ENCODE data around the gene STK26.
A peak's percentile ranks its signal among the peaks of the same experiment; 100 is the strongest.

STK26 gene

GRCh38 chrX:132118358-132118757 is 95.3 kb downstream of the STK26 start:
- Histone ChIP-seq H3K36me3 (ENCODE audit: insufficient read depth, low read length) (no peaks in the 10 kb centered on the region), H3K4me2 (ENCODE audit: low read depth, low read length, poor library complexity, severe bottlenecking) (no peak overlapping the region), H3K79me2 (ENCODE audit: insufficient read depth, low read length) (no peaks in the 10 kb centered on the region), H2AFZ (ENCODE audit: low read length) (0 out of 2 replicates have a peak overlapping the region, but pooled peaks have one; percentile 36), H3K27me3 (ENCODE audit: insufficient read depth, low read length, poor library complexity, severe bottlenecking) (no peaks in the 10 kb centered on the region), H3K4me3 (ENCODE audit: low read length, poor library complexity, severe bottlenecking) (no peak overlapping the region), H4K20me1 (ENCODE audit: insufficient read depth, low read length, poor library complexity, severe bottlenecking) (no peaks in the 10 kb centered on the region), H3F3A (ENCODE audit: low read depth) (no peaks in the 10 kb centered on the region), H3K4me1 (ENCODE audit: insufficient read depth, low read length, poor library complexity, severe bottlenecking) (no peaks in the 10 kb centered on the region), H3K9me2 (replicated peaks; ENCODE audit: low read depth, low read length) (no peaks in the 10 kb centered on the region), H3K9ac (ENCODE audit: low read depth, low read length, poor library complexity, severe bottlenecking) (no peak overlapping the region), H3K9me3 (ENCODE audit: insufficient read depth, low read depth, low read length) (no peaks in the 10 kb centered on the region)
- TF ChIP-seq EZH2phosphoT487 (IDR thresholded peaks at IDR 0.05; ENCODE audit: borderline replicate concordance) (no peak), CTCF (conservative IDR thresholded peaks at IDR 0.05; ENCODE audit: low read length) (no peak)

GRCh38 chrX:132119283-132119682 is 96.2 kb downstream of the STK26 start:
- Histone ChIP-seq H3K36me3 (ENCODE audit: insufficient read depth, low read length) (no peaks in the 10 kb centered on the region), H3K9me3 (ENCODE audit: insufficient read depth, low read depth, low read length) (no peaks in the 10 kb centered on the region), H3K4me2 (ENCODE audit: low read depth, low read length, poor library complexity, severe bottlenecking) (no peak overlapping the region), H3K9ac (ENCODE audit: low read depth, low read length, poor library complexity, severe bottlenecking) (no peak overlapping the region), H2AFZ (ENCODE audit: low read length) (no peak overlapping the region), H3K27me3 (ENCODE audit: insufficient read depth, low read length, poor library complexity, severe bottlenecking) (no peaks in the 10 kb centered on the region), H4K20me1 (ENCODE audit: insufficient read depth, low read length, poor library complexity, severe bottlenecking) (no peaks in the 10 kb centered on the region), H3K79me2 (ENCODE audit: insufficient read depth, low read length) (no peaks in the 10 kb centered on the region), H3K9me2 (replicated peaks; ENCODE audit: low read depth, low read length) (no peaks in the 10 kb centered on the region), H3K4me3 (ENCODE audit: low read length, poor library complexity, severe bottlenecking) (no peak overlapping the region), H3F3A (ENCODE audit: low read depth) (no peaks in the 10 kb centered on the region), H3K4me1 (ENCODE audit: insufficient read depth, low read length, poor library complexity, severe bottlenecking) (no peaks in the 10 kb centered on the region)
- no peak for TF ChIP-seq CTCF (conservative IDR thresholded peaks at IDR 0.05; ENCODE audit: low read length)
- TF ChIP-seq EZH2phosphoT487 (IDR thresholded peaks at IDR 0.05; ENCODE audit: borderline replicate concordance) = no peak

GRCh38 chrX:132119821-132120515 is 96.9 kb downstream of the STK26 start:
- H3K27me3 ChIP-seq (ENCODE audit: insufficient read depth, low read length, poor library complexity, severe bottlenecking) = no peaks in the 10 kb centered on the region
- no peaks in the 10 kb centered on the region for H4K20me1 ChIP-seq (ENCODE audit: insufficient read depth, low read length, poor library complexity, severe bottlenecking)
- H3F3A ChIP-seq (ENCODE audit: low read depth) = no peaks in the 10 kb centered on the region
- no peak overlapping the region for H3K4me3 ChIP-seq (ENCODE audit: low read length, poor library complexity, severe bottlenecking)
- no peaks in the 10 kb centered on the region for H3K9me3 ChIP-seq (ENCODE audit: insufficient read depth, low read depth, low read length)
- no peaks in the 10 kb centered on the region for H3K9me2 ChIP-seq (replicated peaks; ENCODE audit: low read depth, low read length)
- no peaks in the 10 kb centered on the region for H3K4me1 ChIP-seq (ENCODE audit: insufficient read depth, low read length, poor library complexity, severe bottlenecking)
- H3K4me2 ChIP-seq (ENCODE audit: low read depth, low read length, poor library complexity, severe bottlenecking) = no peak overlapping the region
- H2AFZ ChIP-seq (ENCODE audit: low read length) = no peak overlapping the region
- TF ChIP-seq EZH2phosphoT487 (IDR thresholded peaks at IDR 0.05; ENCODE audit: borderline replicate concordance) = no peak
- no peak for TF ChIP-seq CTCF (conservative IDR thresholded peaks at IDR 0.05; ENCODE audit: low read length)
- no peaks in the 10 kb centered on the region for H3K36me3 ChIP-seq (ENCODE audit: insufficient read depth, low read length)
- no peaks in the 10 kb centered on the region for H3K79me2 ChIP-seq (ENCODE audit: insufficient read depth, low read length)
- H3K9ac ChIP-seq (ENCODE audit: low read depth, low read length, poor library complexity, severe bottlenecking) = no peak overlapping the region
